ENCODE measurements around the gene TMEM88. TPM values are rescaled to one million over a fixed set of nuclear protein-coding genes. Genes with fewer than 3 reads are reported as not detected.

TMEM88 gene
- polyA plus RNA-seq, 1 donor from 2014 or later = 4.2 TPM

- peaks cover 38% of the 10 kb centered on the region for H4K20me1 ChIP-seq (ENCODE audit: insufficient read depth)
These were observed 1.8 kb upstream of the TMEM88 start for GRCh38 chr17:7852919-7853690.

GRCh38 chr17:7853691-7854038 is 1.2 kb upstream of the TMEM88 start:
- Histone ChIP-seq H3K27me3 (ENCODE audit: insufficient read depth, low read depth, low read length) (no peaks in the 10 kb centered on the region), H4K20me1 (ENCODE audit: insufficient read depth) (peaks cover 36% of the 10 kb centered on the region), H3K36me3 (ENCODE audit: insufficient read depth, low read length) (peaks cover 8% of the 10 kb centered on the region)

More at GRCh38 chr17:7852919-7853690, 1.8 kb upstream of the TMEM88 start:
- no peak overlapping the region for H3K4me3 ChIP-seq (ENCODE audit: low read length)
- peaks cover 8% of the 10 kb centered on the region for H3K36me3 ChIP-seq (ENCODE audit: insufficient read depth, low read length)
- no peaks in the 10 kb centered on the region for H3K9me2 ChIP-seq (ENCODE audit: insufficient read depth, low read length)
- TF ChIP-seq MXI1 (conservative IDR thresholded peaks at IDR 0.05; ENCODE audit: poor library complexity, severe bottlenecking) = no peak
- no peak for TF ChIP-seq SMC3 (conservative IDR thresholded peaks at IDR 0.05; ENCODE audit: poor library complexity)
- TF ChIP-seq REST (IDR thresholded peaks at IDR 0.05; ENCODE audit: borderline replicate concordance) = no peak
- no peaks in the 10 kb centered on the region for H3K27me3 ChIP-seq (ENCODE audit: insufficient read depth, low read depth, low read length)
- H3K9ac ChIP-seq (ENCODE audit: low read length) = no peak overlapping the region
- peaks cover 4% of the 10 kb centered on the region for H3K79me2 ChIP-seq (replicated peaks; ENCODE audit: insufficient read depth, low read length)
- no peak overlapping the region for H3K4me2 ChIP-seq (ENCODE audit: low read length)
- H2AFZ ChIP-seq (ENCODE audit: low read depth, low read length) = no peak overlapping the region
- H3F3A ChIP-seq (ENCODE audit: insufficient read depth, low read length, poor library complexity, severe bottlenecking) = peaks cover 15% of the 10 kb centered on the region
- no peak overlapping the region for H3K27ac ChIP-seq (ENCODE audit: low read length)
- H3K9me3 ChIP-seq (ENCODE audit: low read length) = no peaks in the 10 kb centered on the region

More at GRCh38 chr17:7853691-7854038, 1.2 kb upstream of the TMEM88 start:
- Histone ChIP-seq H3K4me2 (ENCODE audit: low read length) (no peak overlapping the region), H3K9ac (ENCODE audit: low read length) (no peak overlapping the region), H3F3A (ENCODE audit: insufficient read depth, low read length, poor library complexity, severe bottlenecking) (peaks cover 20% of the 10 kb centered on the region), H3K9me3 (ENCODE audit: low read length) (no peaks in the 10 kb centered on the region), H3K4me3 (ENCODE audit: low read length) (no peak overlapping the region), H3K27ac (ENCODE audit: low read length) (no peak overlapping the region), H3K9me2 (ENCODE audit: insufficient read depth, low read length) (no peaks in the 10 kb centered on the region), H3K79me2 (replicated peaks; ENCODE audit: insufficient read depth, low read length) (peaks cover 4% of the 10 kb centered on the region), H2AFZ (ENCODE audit: low read depth, low read length) (no peak overlapping the region)
- TF ChIP-seq POLR2AphosphoS5 (IDR thresholded peaks at IDR 0.05) (no peak), SMC3 (conservative IDR thresholded peaks at IDR 0.05; ENCODE audit: poor library complexity) (no peak), MXI1 (conservative IDR thresholded peaks at IDR 0.05; ENCODE audit: poor library complexity, severe bottlenecking) (no peak), EZH2 (IDR thresholded peaks at IDR 0.05; ENCODE audit: borderline replicate concordance, insufficient read depth, low read length, poor library complexity, severe bottlenecking) (no peak), TAF1 (IDR thresholded peaks at IDR 0.05; ENCODE audit: low read depth) (no peak), EP300 (conservative IDR thresholded peaks at IDR 0.05; ENCODE audit: poor library complexity, severe bottlenecking) (no peak), RAD21 (conservative IDR thresholded peaks at IDR 0.05) (no peak), REST (IDR thresholded peaks at IDR 0.05; ENCODE audit: borderline replicate concordance) (no peak), CTCF (IDR thresholded peaks at IDR 0.05; ENCODE audit: poor library complexity, severe bottlenecking) (no peak)

Data from neural cell (in vitro differentiated cells).